Stimulated activated CD4-positive, alpha-beta T cell treated with anti-CD3 and anti-CD28 coated beads, Interleukin-4, amount 100 ng/mL, for 1 hour (primary cell): ENCODE data around the gene PKP1.

ENCODE experiments used
- DNase-seq: peaks from one replicate; pipeline ENCODE4 v3.0.0-alpha.2; 2020

The PKP1 gene

DNA sequence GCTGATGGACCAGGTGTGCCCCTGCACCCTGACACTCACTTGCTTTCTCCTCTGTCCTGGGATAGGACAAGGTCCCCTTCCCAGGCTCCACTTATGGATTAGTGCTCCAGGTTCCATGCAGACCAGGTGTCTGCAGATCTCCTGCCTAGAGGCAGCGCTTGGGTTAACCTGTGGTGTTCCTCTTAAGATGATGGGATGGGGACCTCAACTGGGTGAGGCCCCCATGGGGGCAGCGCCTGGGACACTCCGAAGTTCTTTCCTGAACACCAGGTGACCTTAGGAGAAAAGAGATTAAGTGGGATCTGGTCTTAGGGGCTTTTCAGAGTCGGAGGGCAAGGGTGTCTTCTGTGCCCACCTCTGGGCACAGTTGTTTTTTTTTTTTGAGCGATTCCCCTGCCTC, 72.9 kb downstream of the PKP1 start:
- DNase-seq = no peak

GRCh38 chr1:201356701-201357100, 73.4 kb downstream of the PKP1 start:
- no peak for DNase-seq

DNA sequence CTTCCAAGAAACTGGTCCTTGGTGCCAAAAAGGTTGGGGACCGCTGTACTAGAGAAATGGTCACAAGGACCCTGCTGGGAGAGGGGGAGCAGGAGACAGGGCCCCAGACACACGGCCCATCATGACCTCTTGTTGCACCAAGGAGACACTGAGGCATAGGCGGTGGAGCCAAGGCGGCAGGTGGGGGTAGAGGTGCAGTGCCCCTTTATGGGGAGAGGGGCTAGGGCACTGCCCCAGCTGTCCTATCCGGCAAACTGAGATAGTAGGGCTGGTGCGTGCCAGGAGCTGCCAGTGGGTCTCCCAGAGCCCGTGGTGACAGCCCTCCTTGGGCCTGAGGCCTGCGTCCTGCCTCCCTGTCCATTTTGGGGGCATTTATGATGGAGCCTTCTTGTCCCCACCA, 73.9 kb downstream of the PKP1 start:
- no peak for DNase-seq

GRCh38 chr1:201357636-201358348, 74.5 kb downstream of the PKP1 start:
- no peak for DNase-seq

DNA sequence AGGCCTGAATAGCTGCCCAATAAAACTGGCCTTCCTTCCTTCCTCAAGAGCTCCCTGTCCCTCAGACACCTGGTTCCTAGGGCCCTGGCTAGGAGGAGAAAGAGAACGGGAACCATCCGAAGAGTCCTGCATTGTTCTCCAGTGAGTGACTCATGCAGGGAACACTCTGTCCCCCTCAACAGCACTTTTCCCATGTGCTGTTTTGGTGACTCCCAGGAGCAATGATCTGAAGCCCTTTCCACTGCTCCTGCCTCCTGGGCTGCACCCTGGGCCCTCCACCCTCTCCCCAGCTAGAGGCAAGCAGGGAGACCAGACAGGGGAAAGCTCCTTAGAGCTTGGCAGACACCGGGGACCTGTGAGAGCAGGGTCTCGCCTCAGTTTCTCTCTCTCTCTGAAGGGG, 75.3 kb downstream of the PKP1 start:
- no peak for DNase-seq

GRCh38 chr1:201359031-201359872, 75.9 kb downstream of the PKP1 start:
- DNase-seq = no peak

GRCh38 chr1:201359873-201360210, 76.5 kb downstream of the PKP1 start:
- no peak for DNase-seq

- no peak for DNase-seq
Observed at GRCh38 chr1:201360486-201360885, 77.2 kb downstream of the PKP1 start.

GRCh38 chr1:201360901-201361651, 77.8 kb downstream of the PKP1 start:
- no peak for DNase-seq

- DNase-seq = no peak
Observed at GRCh38 chr1:201361652-201362504, 78.6 kb downstream of the PKP1 start.

GRCh38 chr1:201362906-201363305, 79.6 kb downstream of the PKP1 start:
- DNase-seq = no peak

DNA sequence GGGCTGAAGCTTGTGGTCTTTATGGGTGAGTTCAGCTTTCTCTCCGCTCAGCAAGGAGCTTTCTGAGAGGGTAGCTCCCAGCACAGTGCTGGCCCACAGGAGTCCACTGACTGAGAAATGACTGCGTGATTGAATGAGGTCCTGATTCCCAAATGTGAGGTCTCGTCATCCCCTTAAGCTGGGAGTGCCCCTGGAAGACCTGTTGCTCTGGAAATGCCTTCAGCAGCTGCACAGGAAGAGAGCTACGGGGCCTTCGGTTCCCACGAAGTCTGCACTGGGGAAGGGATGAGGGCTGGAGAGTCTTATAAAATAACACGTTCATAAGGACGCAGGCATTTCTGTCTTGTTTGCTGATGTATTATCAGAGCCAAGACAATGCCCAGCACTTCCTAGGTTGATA, 80.2 kb downstream of the PKP1 start:
- no peak for DNase-seq

DNA sequence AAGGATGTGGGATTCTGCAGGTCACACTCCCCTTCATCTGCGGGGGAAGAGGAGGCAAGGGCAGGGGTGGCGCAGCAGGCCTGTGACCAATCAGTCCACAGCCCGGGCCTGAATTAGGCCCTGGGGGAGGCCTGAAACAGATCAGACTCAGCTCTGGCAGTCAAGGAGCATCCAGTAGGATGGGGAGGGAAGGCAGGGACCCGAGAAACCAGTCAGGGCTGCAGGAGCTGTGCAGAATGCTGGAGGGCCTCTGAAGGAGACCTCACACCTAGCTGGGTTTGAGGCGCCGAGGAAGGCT, 81.5 kb downstream of the PKP1 start:
- no peak for DNase-seq

GRCh38 chr1:201365251-201365650, 81.9 kb downstream of the PKP1 start:
- no peak for DNase-seq

- DNase-seq = no peak
Observed at GRCh38 chr1:201366696-201367095, 83.4 kb downstream of the PKP1 start.

GRCh38 chr1:201369209-201369608, 85.9 kb downstream of the PKP1 start:
- DNase-seq = no peak

- no peak for DNase-seq
Observed at GRCh38 chr1:201370500-201370899, 87.2 kb downstream of the PKP1 start.

DNA sequence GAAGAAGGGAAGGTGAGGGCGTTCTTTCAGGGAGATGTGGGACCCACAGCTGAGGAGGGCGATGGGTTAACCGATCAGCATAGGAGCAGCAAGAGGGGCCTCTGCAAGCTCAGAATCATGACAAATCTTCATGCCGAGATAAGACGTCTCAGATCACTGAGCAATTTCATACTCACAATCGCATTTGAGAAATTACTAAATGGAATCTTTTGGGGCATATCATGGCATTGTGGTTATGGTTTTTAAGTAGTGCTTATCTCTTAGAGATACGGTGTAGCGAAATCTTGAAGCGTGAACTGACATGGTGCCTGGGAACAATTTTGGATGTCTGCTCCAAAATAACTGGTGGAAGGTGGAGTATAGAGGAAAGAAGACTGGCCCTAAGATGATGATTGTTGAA, 88.0 kb downstream of the PKP1 start:
- DNase-seq = no peak

GRCh38 chr1:201371792-201372191, 88.5 kb downstream of the PKP1 start:
- DNase-seq = no peak

- no peak for DNase-seq
Observed at GRCh38 chr1:201374364-201374763, 91.1 kb downstream of the PKP1 start.

GRCh38 chr1:201375169-201375568, 91.9 kb downstream of the PKP1 start:
- no peak for DNase-seq

- DNase-seq = no peak
Observed at GRCh38 chr1:201376107-201376463, 92.8 kb downstream of the PKP1 start.
